Measurements from ENCODE around the gene RALGAPA1.
"Not testable (repeated sequence)": the region's sequence is repeated elsewhere in the genome, so short reads cannot be mapped to it uniquely, and the experiment has no call there.

Gene RALGAPA1

DNA sequence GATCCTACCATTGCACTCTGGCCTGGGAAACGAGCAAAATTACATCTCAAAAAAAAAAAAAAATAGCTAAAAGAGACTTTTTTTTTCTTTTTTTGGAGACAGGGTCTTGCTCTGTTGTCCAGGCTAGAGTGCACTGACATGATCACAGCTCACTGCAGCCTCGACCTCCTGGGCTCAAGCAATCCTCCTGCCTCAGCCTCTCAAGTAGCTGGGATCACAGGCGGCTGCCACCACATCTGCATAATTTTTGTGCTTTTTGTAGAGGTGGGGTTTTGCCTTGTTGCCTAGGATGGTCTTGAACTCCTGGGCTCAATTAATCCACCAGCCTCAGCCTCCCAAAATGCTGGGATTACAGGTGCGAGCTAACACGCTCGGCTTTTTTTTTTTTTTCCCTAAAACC is 11.3 kb downstream of the RALGAPA1 start:
- no peak for DNase-seq (ENCODE audit: extremely low read depth, insufficient read length)
- H3K27me3 ChIP-seq (replicated peaks; ENCODE audit: control insufficient read depth, insufficient read depth, low read length) = no peaks in the 10 kb centered on the region
- TF ChIP-seq, protein P1, sequence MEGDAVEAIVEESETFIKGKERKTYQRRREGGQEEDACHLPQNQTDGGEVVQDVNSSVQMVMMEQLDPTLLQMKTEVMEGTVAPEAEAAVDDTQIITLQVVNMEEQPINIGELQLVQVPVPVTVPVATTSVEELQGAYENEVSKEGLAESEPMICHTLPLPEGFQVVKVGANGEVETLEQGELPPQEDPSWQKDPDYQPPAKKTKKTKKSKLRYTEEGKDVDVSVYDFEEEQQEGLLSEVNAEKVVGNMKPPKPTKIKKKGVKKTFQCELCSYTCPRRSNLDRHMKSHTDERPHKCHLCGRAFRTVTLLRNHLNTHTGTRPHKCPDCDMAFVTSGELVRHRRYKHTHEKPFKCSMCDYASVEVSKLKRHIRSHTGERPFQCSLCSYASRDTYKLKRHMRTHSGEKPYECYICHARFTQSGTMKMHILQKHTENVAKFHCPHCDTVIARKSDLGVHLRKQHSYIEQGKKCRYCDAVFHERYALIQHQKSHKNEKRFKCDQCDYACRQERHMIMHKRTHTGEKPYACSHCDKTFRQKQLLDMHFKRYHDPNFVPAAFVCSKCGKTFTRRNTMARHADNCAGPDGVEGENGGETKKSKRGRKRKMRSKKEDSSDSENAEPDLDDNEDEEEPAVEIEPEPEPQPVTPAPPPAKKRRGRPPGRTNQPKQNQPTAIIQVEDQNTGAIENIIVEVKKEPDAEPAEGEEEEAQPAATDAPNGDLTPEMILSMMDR (IDR thresholded peaks at IDR 0.05; ENCODE audit: insufficient read depth, low read length, poor library complexity, severe bottlenecking) = no peak
- no peak overlapping the region for H3K4me3 ChIP-seq (replicated peaks; ENCODE audit: low read depth, low read length)
- H3K36me3 ChIP-seq (ENCODE audit: control insufficient read depth, insufficient read depth, low read length) = no peaks in the 10 kb centered on the region

DNA sequence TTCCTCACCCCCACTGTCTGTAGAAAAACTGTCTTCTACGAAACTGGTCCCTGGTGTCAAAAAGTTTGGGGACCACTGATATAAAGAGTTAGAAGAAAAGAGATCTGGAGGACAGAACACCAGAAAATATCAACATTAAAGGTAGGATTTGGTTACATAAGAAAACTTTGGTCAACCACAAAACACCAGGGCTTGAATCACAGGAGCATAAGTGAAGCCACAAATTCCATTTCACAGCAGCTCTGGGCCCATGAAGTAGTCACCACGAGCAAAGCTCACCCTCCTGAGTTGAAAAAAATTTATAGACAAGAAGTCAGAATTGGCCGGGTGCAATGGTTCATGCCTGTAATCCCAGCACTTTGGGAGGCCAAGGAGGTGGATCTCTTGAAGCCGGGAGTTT is 19.4 kb downstream of the RALGAPA1 start:
- TF ChIP-seq, protein P1 (IDR thresholded peaks at IDR 0.05; ENCODE audit: insufficient read depth, low read length, poor library complexity, severe bottlenecking) = no peak
- no peaks in the 10 kb centered on the region for H3K27me3 ChIP-seq (replicated peaks; ENCODE audit: control insufficient read depth, insufficient read depth, low read length)
- no peaks in the 10 kb centered on the region for H3K36me3 ChIP-seq (ENCODE audit: control insufficient read depth, insufficient read depth, low read length)
- DNase-seq (ENCODE audit: extremely low read depth, insufficient read length) = no peak
- no peak overlapping the region for H3K4me3 ChIP-seq (replicated peaks; ENCODE audit: low read depth, low read length)

DNA sequence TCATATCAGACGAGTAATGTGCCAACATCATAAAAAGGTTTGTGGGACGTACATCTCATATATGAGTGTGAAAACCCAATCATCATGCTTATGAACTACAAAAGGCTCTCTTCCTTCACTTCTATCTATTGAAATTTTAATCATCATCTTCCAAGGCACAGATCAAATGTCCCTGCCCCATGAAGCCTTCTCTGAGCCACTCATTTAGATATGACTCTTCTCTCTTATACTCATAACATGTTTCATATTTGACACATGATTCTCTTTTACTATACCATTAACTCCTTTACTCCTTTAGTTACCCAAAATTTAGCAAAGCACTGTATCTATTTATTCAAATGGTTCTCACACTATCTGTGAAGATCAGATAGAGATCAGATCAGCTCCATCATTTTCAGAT is 22.2 kb downstream of the RALGAPA1 start:
- Histone ChIP-seq H3K36me3 (ENCODE audit: control insufficient read depth, insufficient read depth, low read length) (no peaks in the 10 kb centered on the region), H3K27me3 (replicated peaks; ENCODE audit: control insufficient read depth, insufficient read depth, low read length) (no peaks in the 10 kb centered on the region), H3K4me3 (replicated peaks; ENCODE audit: low read depth, low read length) (no peak overlapping the region)
- no peak for DNase-seq (ENCODE audit: extremely low read depth, insufficient read length)
- TF ChIP-seq, protein P1 (IDR thresholded peaks at IDR 0.05; ENCODE audit: insufficient read depth, low read length, poor library complexity, severe bottlenecking) = no peak

DNA sequence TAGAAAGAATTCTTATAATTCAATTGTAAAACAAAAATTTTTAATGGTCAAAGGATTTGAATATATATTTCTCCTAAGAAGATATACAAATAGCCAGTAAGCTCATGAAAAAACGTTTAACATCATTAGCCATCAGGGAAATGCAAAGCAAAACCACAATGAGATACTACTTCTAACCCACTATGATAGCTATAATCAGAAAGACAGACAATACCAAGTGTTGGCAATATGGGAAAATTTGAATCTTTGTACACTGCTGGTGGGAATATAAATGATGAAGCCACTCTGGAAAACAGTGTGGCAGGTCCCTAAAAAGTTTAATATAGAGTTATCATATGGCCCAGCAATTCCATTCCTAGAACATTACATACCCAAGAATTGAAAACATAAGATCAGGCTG is 25.4 kb downstream of the RALGAPA1 start:
- TF ChIP-seq, protein P1 (IDR thresholded peaks at IDR 0.05; ENCODE audit: insufficient read depth, low read length, poor library complexity, severe bottlenecking) = no peak
- no peaks in the 10 kb centered on the region for H3K36me3 ChIP-seq (ENCODE audit: control insufficient read depth, insufficient read depth, low read length)
- H3K27me3 ChIP-seq (replicated peaks; ENCODE audit: control insufficient read depth, insufficient read depth, low read length) = no peaks in the 10 kb centered on the region
- H3K4me3 ChIP-seq (replicated peaks; ENCODE audit: low read depth, low read length) = no peak overlapping the region
- no peak for DNase-seq (ENCODE audit: extremely low read depth, insufficient read length)

- TF ChIP-seq, protein P1 (IDR thresholded peaks at IDR 0.05; ENCODE audit: insufficient read depth, low read length, poor library complexity, severe bottlenecking) = no peak
- H3K36me3 ChIP-seq (ENCODE audit: control insufficient read depth, insufficient read depth, low read length) = no peaks in the 10 kb centered on the region
- H3K4me3 ChIP-seq (replicated peaks; ENCODE audit: low read depth, low read length) = no peak overlapping the region
- no peak for DNase-seq (ENCODE audit: extremely low read depth, insufficient read length)
- H3K27me3 ChIP-seq (replicated peaks; ENCODE audit: control insufficient read depth, insufficient read depth, low read length) = no peaks in the 10 kb centered on the region
These were observed 29.7 kb downstream of the RALGAPA1 start for GRCh38 chr14:35779368-35779767.

GRCh38 chr14:35777550-35777949 is 31.5 kb downstream of the RALGAPA1 start:
- DNase-seq (ENCODE audit: extremely low read depth, insufficient read length) = not testable (repeated sequence)

More at GRCh38 chr14:35777550-35777949, 31.5 kb downstream of the RALGAPA1 start:
- not testable (repeated sequence) for H3K4me3 ChIP-seq (replicated peaks; ENCODE audit: low read depth, low read length); H3K36me3 ChIP-seq (ENCODE audit: control insufficient read depth, insufficient read depth, low read length); H3K27me3 ChIP-seq (replicated peaks; ENCODE audit: control insufficient read depth, insufficient read depth, low read length)

All from GM06990 (cell line).